ENCODE data around the gene GLRX5.
"Not testable (repeated sequence)": the region's sequence is repeated elsewhere in the genome, so short reads cannot be mapped to it uniquely, and the experiment has no call there.

GLRX5 gene

DNA sequence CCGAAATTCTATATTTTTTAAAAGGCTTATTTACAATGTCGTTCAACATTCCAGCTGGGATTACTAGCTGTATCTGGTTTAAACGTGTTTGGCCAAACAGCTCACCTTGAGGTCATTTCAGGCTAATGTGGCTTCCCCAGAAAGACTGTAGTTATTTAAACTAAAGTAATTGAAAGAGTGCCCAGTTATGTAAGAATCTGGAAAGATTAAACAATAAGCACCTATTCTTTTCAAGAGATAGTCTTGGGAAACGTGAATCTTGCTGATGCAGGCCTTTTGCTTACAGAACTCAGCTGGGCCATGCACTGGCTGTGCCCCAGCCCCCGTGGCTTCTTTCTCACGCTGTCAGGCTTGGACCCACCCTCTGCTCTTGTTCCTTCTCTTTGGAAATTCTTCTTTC, 24.4 kb downstream of the GLRX5 start:
- peaks cover 0 to 2% of the 10 kb centered on the region in 2 donors for H3K27me3 ChIP-seq (ENCODE audit: control insufficient read depth in 1 of 2, insufficient read depth in 2 of 2, low read length in 2 of 2)
- H3K9me3 ChIP-seq (ENCODE audit: control insufficient read depth in 2 of 2, low read length in 2 of 2) = no peaks in the 10 kb centered on the region
- no peak overlapping the region for H3K4me3 ChIP-seq (ENCODE audit: low read length in 2 of 2)
- peaks cover 5% of the 10 kb centered on the region for H3K4me1 ChIP-seq (ENCODE audit: control insufficient read depth, insufficient read depth, low read length)
- no peak overlapping the region for H3K9ac ChIP-seq (ENCODE audit: low read length in 2 of 2)
- H3K27ac ChIP-seq (ENCODE audit: low read length) = no peak overlapping the region
- no peaks in the 10 kb centered on the region for H3K36me3 ChIP-seq (ENCODE audit: control insufficient read depth in 2 of 2, insufficient read depth in 2 of 2, low read length in 2 of 2)

GRCh38 chr14:95561001-95561412, 26.2 kb downstream of the GLRX5 start:
- Histone ChIP-seq H3K27me3 (ENCODE audit: control insufficient read depth in 1 of 2, insufficient read depth in 2 of 2, low read length in 2 of 2) (peaks cover 0 to 2% of the 10 kb centered on the region in 2 donors), H3K36me3 (ENCODE audit: control insufficient read depth in 2 of 2, insufficient read depth in 2 of 2, low read length in 2 of 2) (no peaks in the 10 kb centered on the region), H3K9me3 (ENCODE audit: control insufficient read depth in 2 of 2, low read length in 2 of 2) (no peaks in the 10 kb centered on the region), H3K9ac (ENCODE audit: low read length in 2 of 2) (no peak overlapping the region), H3K27ac (ENCODE audit: low read length) (no peak overlapping the region), H3K4me1 (ENCODE audit: control insufficient read depth, insufficient read depth, low read length) (peaks cover 6% of the 10 kb centered on the region), H3K4me3 (ENCODE audit: low read length in 2 of 2) (no peak overlapping the region)

- H3K9me3 ChIP-seq (ENCODE audit: control insufficient read depth in 2 of 2, low read length in 2 of 2) = no peaks in the 10 kb centered on the region
- no peak overlapping the region for H3K9ac ChIP-seq (ENCODE audit: low read length in 2 of 2)
- H3K4me3 ChIP-seq (ENCODE audit: low read length in 2 of 2) = no peak overlapping the region
- no peak overlapping the region for H3K27ac ChIP-seq (ENCODE audit: low read length)
- no peaks in the 10 kb centered on the region for H3K36me3 ChIP-seq (ENCODE audit: control insufficient read depth in 2 of 2, insufficient read depth in 2 of 2, low read length in 2 of 2)
- peaks cover 0 to 2% of the 10 kb centered on the region in 2 donors for H3K27me3 ChIP-seq (ENCODE audit: control insufficient read depth in 1 of 2, insufficient read depth in 2 of 2, low read length in 2 of 2)
- peaks cover 6% of the 10 kb centered on the region for H3K4me1 ChIP-seq (ENCODE audit: control insufficient read depth, insufficient read depth, low read length)
Observed at GRCh38 chr14:95562892-95563685, 28.2 kb downstream of the GLRX5 start.

DNA sequence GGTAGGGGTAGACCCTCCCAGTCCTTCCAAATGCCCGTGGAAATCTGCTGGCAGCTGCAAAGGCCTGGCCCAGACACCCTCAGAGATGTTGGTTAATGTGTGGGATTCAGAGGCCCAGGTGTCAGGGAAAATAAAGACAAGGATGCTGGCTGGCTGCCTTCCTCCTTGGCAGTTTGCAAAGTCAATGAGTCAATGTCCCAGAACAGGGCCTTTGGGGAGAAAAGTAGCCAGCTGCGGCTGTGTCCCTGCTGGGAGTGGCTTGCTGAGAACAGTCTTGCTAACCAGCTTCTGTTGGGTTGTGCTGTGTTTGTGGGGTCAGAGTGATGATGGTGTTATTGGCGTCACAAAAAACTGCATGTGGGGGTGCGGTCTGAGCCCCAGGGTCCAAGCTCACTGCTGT, 29.2 kb downstream of the GLRX5 start:
- Histone ChIP-seq H3K4me1 (ENCODE audit: control insufficient read depth, insufficient read depth, low read length) (peaks cover 6% of the 10 kb centered on the region), H3K36me3 (ENCODE audit: control insufficient read depth in 2 of 2, insufficient read depth in 2 of 2, low read length in 2 of 2) (no peaks in the 10 kb centered on the region), H3K4me3 (ENCODE audit: low read length in 2 of 2) (no peak overlapping the region), H3K27me3 (ENCODE audit: control insufficient read depth in 1 of 2, insufficient read depth in 2 of 2, low read length in 2 of 2) (peaks cover 0 to 2% of the 10 kb centered on the region in 2 donors), H3K9ac (ENCODE audit: low read length in 2 of 2) (no peak overlapping the region), H3K27ac (ENCODE audit: low read length) (no peak overlapping the region), H3K9me3 (ENCODE audit: control insufficient read depth in 2 of 2, low read length in 2 of 2) (no peaks in the 10 kb centered on the region)

- Histone ChIP-seq H3K36me3 (ENCODE audit: control insufficient read depth in 2 of 2, insufficient read depth in 2 of 2, low read length in 2 of 2) (no peaks in the 10 kb centered on the region), H3K9ac (ENCODE audit: low read length in 2 of 2) (no peak overlapping the region), H3K27ac (ENCODE audit: low read length) (no peak overlapping the region), H3K27me3 (ENCODE audit: control insufficient read depth in 1 of 2, insufficient read depth in 2 of 2, low read length in 2 of 2) (no peaks in the 10 kb centered on the region), H3K9me3 (ENCODE audit: control insufficient read depth in 2 of 2, low read length in 2 of 2) (no peaks in the 10 kb centered on the region), H3K4me3 (ENCODE audit: low read length in 2 of 2) (no peak overlapping the region), H3K4me1 (ENCODE audit: control insufficient read depth, insufficient read depth, low read length) (no peaks in the 10 kb centered on the region)
Observed at GRCh38 chr14:95569440-95569839, 34.6 kb downstream of the GLRX5 start.

GRCh38 chr14:95573313-95573712, 38.5 kb downstream of the GLRX5 start:
- H3K27ac ChIP-seq (ENCODE audit: low read length) = no peak overlapping the region
- peaks cover 0 to 2% of the 10 kb centered on the region in 2 donors for H3K27me3 ChIP-seq (ENCODE audit: control insufficient read depth in 1 of 2, insufficient read depth in 2 of 2, low read length in 2 of 2)
- H3K4me3 ChIP-seq (ENCODE audit: low read length in 2 of 2) = no peak overlapping the region
- H3K4me1 ChIP-seq (ENCODE audit: control insufficient read depth, insufficient read depth, low read length) = no peaks in the 10 kb centered on the region
- H3K36me3 ChIP-seq (ENCODE audit: control insufficient read depth in 2 of 2, insufficient read depth in 2 of 2, low read length in 2 of 2) = no peaks in the 10 kb centered on the region
- H3K9me3 ChIP-seq (ENCODE audit: control insufficient read depth in 2 of 2, low read length in 2 of 2) = no peaks in the 10 kb centered on the region
- H3K9ac ChIP-seq (ENCODE audit: low read length in 2 of 2) = no peak overlapping the region

- no peak overlapping the region for H3K27ac ChIP-seq (ENCODE audit: low read length)
- no peaks in the 10 kb centered on the region for H3K36me3 ChIP-seq (ENCODE audit: control insufficient read depth in 2 of 2, insufficient read depth in 2 of 2, low read length in 2 of 2)
- H3K4me3 ChIP-seq (ENCODE audit: low read length in 2 of 2) = no peak overlapping the region
- H3K27me3 ChIP-seq (ENCODE audit: control insufficient read depth in 1 of 2, insufficient read depth in 2 of 2, low read length in 2 of 2) = peaks cover 0 to 2% of the 10 kb centered on the region in 2 donors
- no peaks in the 10 kb centered on the region for H3K9me3 ChIP-seq (ENCODE audit: control insufficient read depth in 2 of 2, low read length in 2 of 2)
- no peak overlapping the region for H3K9ac ChIP-seq (ENCODE audit: low read length in 2 of 2)
- H3K4me1 ChIP-seq (ENCODE audit: control insufficient read depth, insufficient read depth, low read length) = no peaks in the 10 kb centered on the region
Observed at GRCh38 chr14:95575840-95576473, 41.1 kb downstream of the GLRX5 start.

- no peak overlapping the region for H3K9ac ChIP-seq (ENCODE audit: low read length in 2 of 2)
- peaks cover 0 to 2% of the 10 kb centered on the region in 2 donors for H3K27me3 ChIP-seq (ENCODE audit: control insufficient read depth in 1 of 2, insufficient read depth in 2 of 2, low read length in 2 of 2)
- no peaks in the 10 kb centered on the region for H3K4me1 ChIP-seq (ENCODE audit: control insufficient read depth, insufficient read depth, low read length)
- H3K4me3 ChIP-seq (ENCODE audit: low read length in 2 of 2) = no peak overlapping the region
- H3K36me3 ChIP-seq (ENCODE audit: control insufficient read depth in 2 of 2, insufficient read depth in 2 of 2, low read length in 2 of 2) = no peaks in the 10 kb centered on the region
- no peak overlapping the region for H3K27ac ChIP-seq (ENCODE audit: low read length)
- no peaks in the 10 kb centered on the region for H3K9me3 ChIP-seq (ENCODE audit: control insufficient read depth in 2 of 2, low read length in 2 of 2)
Observed at GRCh38 chr14:95577067-95577800, 42.4 kb downstream of the GLRX5 start.

- no peak overlapping the region for H3K27ac ChIP-seq (ENCODE audit: low read length)
- H3K36me3 ChIP-seq (ENCODE audit: control insufficient read depth in 2 of 2, insufficient read depth in 2 of 2, low read length in 2 of 2) = no peaks in the 10 kb centered on the region
- H3K9me3 ChIP-seq (ENCODE audit: control insufficient read depth in 2 of 2, low read length in 2 of 2) = no peaks in the 10 kb centered on the region
- H3K9ac ChIP-seq (ENCODE audit: low read length in 2 of 2) = no peak overlapping the region
- peaks cover 0 to 2% of the 10 kb centered on the region in 2 donors for H3K27me3 ChIP-seq (ENCODE audit: control insufficient read depth in 1 of 2, insufficient read depth in 2 of 2, low read length in 2 of 2)
- H3K4me1 ChIP-seq (ENCODE audit: control insufficient read depth, insufficient read depth, low read length) = no peaks in the 10 kb centered on the region
- H3K4me3 ChIP-seq (ENCODE audit: low read length in 2 of 2) = no peak overlapping the region
Observed at GRCh38 chr14:95577870-95578269, 43.0 kb downstream of the GLRX5 start.

DNA sequence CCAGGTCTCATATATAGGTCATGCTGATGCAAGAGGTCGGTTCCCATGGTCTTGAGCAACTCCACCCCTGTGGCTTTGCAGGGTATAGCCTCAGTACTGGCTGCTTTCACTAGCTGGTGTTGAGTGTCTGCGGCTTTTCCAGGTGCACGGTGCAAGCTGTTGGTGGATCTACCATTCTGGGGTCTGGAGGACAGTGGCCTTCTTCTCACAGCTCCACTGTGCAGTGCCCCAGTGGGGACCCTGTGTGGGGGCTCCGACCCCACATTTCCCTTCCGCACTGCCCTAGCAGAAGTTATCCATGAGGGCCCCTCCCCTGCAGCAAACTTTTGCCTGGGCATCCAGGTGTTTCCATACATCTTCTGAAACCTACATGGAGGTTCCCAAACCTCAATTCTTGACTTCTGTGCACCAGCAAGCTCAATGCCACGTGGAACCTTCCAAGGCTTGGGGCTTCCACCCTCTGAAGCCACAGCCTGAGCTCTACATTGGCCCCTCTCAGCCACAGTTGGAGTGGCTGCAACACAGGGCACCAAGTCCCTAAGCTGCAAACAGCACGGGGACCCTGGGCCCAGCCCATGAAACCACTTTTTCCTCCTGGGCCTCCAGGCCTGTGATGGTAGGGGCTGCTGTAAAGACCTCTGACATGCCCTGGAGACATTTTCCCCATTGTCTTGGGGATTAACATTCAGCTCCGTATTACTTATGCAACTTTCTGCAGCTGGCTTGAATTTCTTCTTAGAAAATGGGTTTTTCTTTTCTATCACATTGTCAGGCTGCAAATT, 49.2 kb downstream of the GLRX5 start:
- H3K9me3 ChIP-seq (ENCODE audit: control insufficient read depth in 2 of 2, low read length in 2 of 2); H3K27me3 ChIP-seq (ENCODE audit: control insufficient read depth in 1 of 2, insufficient read depth in 2 of 2, low read length in 2 of 2); H3K4me3 ChIP-seq (ENCODE audit: low read length in 2 of 2); H3K36me3 ChIP-seq (ENCODE audit: control insufficient read depth in 2 of 2, insufficient read depth in 2 of 2, low read length in 2 of 2); H3K4me1 ChIP-seq (ENCODE audit: control insufficient read depth, insufficient read depth, low read length); H3K9ac ChIP-seq (ENCODE audit: low read length in 2 of 2); H3K27ac ChIP-seq (ENCODE audit: low read length): not testable (repeated sequence)
